Left colon (tissue), 2 donors: ENCODE results near the gene MLLT3. TPM values are rescaled to one million over a fixed set of nuclear protein-coding genes. Genes with fewer than 3 reads are reported as not detected.

Source experiments
- ATAC-seq: fragments of 200-7000 bp; cut with Tn5 transposase; one replicate; pipeline ENCODE4 v1.9.1; 2020; ENCODE audit warnings: mild to moderate bottlenecking, moderate library complexity
- DNase-seq, 2 donors: peaks; one replicate each; pipeline ENCODE4 v3.0.0-alpha.2; 2020
- intact Hi-C, 2 donors: fragments of 100-400 bp; cut with DNase I in 1 of 2; cut with micrococcal nuclease in 1 of 2; formaldehyde crosslinking; loops; one replicate each; pipeline versions ENCODE4 v1.11.2 to v1.14.0; 2022; cut with DNase I, micrococcal nuclease
- total RNA-seq, 2 donors: library from RNA; stranded (reverse); fragmentation: NEBNext Ultra II Directional; extraction: Animal tissue kit (Norgen Biotek cat#: 25700); gene quantifications; one replicate each; pipeline ENCODE4 v1.2.1, GENCODE V29; 2021
- donor health status: DM: no; HTN: no; CAD: no.
- donor health status: DM: yes; HTN: yes; CAD: no.

MLLT3 gene
- total RNA-seq, 2 donors from 2014 or later, result 44.1 to 62.7 TPM

DNA sequence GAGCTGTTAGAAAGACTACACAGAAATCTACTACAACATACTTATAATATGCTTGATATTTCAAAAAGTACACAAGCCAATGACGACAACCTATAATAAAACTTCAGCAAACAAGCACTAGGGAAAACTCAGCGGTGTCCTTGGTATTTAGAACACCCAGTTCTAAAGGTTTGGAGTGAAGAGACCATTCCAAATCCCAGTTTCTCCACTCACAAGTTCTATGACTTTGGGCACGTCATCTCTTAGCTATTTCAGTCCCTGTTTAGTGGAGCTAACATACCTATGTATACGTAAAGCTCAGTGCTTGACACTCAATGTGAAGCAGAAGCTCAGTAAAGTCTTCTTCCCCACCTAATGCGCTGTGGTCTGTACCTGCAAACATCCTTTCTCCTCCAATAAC, 52.8 kb downstream of the MLLT3 start:
- ATAC-seq (peak; percentile 78), DNase-seq (no peak)
- intact Hi-C loops, result no loop called here

- DNase-seq (no peak), ATAC-seq (no peak)
- intact Hi-C loops, result no loop called here
Measured at GRCh38 chr9:20568400-20568799, 53.9 kb downstream of the MLLT3 start.

DNA sequence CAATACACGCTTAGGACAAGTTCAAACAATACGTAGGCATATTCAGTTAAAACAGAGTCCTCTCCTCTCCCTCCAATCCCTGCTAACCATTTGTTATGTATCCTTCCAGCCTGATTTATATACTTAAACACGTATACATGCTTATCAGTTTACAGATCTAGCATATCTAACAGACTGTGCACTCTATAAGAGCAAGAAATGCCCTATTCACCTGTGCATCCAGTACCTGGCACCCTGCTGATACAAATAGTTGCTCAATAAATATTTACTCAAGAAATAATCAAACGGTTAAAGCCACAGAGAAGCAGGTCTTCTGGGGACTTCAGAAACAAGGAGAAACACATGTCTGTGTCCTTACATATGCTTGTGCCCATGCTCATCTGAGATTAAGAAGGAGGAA, 55.9 kb downstream of the MLLT3 start:
- intact Hi-C loops, result no loop called here
- DNase-seq, result no peak
- ATAC-seq, result no peak

DNA sequence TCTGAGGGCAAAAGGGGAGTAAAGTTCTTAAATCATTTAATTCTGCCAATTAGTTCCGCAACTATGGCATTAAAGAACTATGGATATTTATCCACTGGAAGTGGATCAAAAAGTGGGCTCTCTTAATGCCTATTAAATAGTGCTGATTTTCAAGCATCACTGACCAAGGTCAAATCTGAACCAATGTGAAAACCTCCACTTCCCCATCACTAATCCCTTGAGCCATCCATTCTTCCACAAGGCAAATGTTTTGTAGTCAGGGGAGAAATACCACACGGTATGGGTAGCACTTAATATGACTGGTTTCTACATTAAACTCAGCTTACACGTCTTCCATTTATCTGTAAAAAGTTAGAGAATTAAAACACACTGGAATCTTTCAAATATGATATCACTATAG, 57.6 kb downstream of the MLLT3 start:
- intact Hi-C loops, result no loop called here
- ATAC-seq, result no peak
- no peak for DNase-seq

DNA sequence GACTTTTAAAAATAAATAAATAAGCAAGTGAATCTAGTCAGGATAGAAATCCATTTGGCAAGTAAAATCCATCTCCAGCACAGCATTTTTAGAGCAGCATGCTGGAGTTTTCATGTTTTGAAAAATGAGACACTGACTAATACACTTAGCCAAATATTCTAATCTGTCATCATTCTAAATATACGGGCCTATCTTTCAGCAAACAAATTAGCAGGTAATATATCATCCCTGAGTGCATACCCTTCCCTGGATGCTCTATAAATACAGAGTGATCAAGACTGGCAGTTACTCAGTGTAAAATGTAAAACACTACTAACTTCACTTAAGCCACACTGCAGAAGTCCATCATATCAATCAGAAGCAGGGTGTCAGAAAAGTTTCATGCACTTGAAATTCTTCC, 58.4 kb downstream of the MLLT3 start:
- no peak for ATAC-seq

DNA sequence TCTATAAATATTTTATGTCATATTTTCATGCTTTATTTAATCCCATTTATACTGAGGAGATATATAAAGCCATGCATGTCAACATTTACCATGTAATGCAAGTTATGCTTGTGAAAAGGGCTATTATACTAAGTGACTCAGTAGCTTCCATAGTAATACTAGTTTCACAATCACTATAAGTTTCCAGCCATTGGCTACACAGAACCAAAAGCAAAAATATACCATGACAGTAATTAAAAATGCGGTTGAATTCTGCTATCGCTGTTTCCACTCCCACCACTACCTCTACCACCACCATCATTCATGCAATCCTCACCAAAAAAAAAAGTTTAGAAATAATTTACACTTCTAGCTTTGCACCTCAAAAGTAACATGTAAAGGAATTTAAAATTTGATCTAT, 60.2 kb downstream of the MLLT3 start:
- ATAC-seq (no peak), DNase-seq (no peak)
- intact Hi-C loops, result no loop called here

More for the DNA sequence above, 58.4 kb downstream of the MLLT3 start:
- intact Hi-C loops, result no loop called here
- DNase-seq, result no peak

DNA sequence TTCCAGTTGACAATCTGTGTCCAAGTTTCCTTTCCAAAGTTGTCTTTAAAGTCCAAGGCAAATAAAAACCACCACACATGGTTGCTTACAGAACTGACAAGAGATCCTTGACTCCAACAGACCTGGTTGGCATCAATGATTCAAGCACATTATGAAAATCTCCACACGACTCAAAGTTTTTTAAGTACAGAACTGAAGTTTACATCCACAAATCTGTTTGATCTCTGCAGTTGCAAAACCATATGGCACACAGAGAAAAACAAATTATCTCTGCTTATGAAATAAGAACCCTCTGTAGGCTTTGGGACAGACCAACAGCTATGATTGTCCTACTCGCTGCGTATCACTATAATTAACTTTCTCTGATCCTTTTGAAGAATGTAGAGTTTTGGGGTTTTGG, 60.8 kb downstream of the MLLT3 start:
- DNase-seq (no peak), ATAC-seq (no peak)
- intact Hi-C loops, result no loop called here

GRCh38 chr9:20559231-20559890, 62.9 kb downstream of the MLLT3 start:
- intact Hi-C loops, result no loop called here
- no peak for DNase-seq
- ATAC-seq, result peak; percentile 64

DNA sequence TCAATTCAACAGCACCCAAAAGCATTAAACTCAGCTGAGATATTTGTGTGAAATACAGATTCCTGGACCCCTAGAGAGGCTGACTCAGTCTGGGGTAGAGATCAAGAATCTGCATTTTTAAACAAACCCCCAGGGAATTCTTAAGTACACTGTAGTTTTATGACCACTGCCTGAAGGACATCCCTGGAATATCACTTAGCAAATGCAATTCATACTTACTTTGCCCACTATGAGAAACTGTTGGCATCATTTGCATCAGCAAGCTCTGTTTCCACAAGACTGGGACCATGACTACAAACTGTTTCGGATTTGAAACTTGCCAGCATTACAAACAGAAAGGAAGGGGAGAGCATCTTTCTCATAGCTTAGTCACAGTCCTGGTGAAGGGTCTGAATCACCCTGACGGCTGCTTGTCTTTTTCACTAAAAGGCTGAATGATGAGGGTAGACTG, 63.7 kb downstream of the MLLT3 start:
- no peak for DNase-seq
- intact Hi-C loops, result no loop called here
- peak; percentile 31 for ATAC-seq

GRCh38 chr9:20557890-20558565, 64.3 kb downstream of the MLLT3 start:
- ATAC-seq (peak; percentile 67), DNase-seq (peak; percentile 24 to 45)
- intact Hi-C loops, result no loop called here

DNA sequence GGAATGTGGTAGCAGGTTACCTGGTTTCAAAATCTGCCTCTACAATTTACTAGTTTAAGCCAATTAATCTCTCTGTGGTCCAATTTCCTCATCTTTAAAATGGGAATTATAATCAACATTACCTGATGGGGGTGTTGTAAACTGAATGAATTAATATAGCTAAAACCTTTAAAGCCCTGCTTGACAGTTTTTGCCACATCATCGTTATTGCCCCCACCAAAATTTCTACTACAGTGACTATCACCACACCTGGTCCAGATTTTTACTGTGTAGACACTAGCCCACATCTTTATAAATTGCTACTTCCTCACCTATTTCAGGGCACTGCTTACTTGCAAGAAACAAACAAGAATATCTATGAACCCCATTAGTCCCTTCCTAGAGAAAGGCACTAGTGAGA, 65.0 kb downstream of the MLLT3 start:
- DNase-seq (no peak), ATAC-seq (no peak)
- intact Hi-C loops, result no loop called here

DNA sequence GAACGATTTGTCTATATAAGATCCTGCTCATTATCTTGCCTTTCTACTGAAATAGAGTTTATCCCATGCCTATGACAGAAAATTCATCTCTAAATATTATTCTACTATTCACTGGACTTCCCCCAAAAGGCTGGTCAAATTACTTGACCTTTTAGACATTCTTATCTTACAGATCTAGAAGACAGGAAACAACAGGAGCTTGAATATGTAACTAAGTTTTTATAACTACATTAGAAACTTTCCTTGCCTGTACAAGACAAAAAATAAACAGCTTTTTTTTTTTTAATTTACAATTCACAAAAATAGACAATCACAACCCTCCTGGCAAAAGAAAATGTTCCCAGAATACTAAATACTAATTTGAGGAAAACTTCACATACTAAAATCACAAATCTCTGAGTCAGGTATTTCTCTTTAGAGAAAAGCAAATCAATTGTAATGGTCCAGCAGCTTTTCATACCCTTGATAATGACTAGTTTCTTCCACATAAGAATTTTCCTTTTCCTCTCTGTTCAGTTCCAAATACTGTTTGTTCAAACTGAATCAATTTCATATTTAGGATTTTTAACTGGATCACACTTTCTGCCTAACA, 68.6 kb downstream of the MLLT3 start:
- ATAC-seq (no peak), DNase-seq (no peak)
- intact Hi-C loops, result loop anchor here in 1 of 2 donors (5.0 kb wide), 1 partner anchor 69 kb away; the partner anchor contains the start of gene MLLT3

GRCh38 chr9:20552874-20553557, 69.3 kb downstream of the MLLT3 start:
- DNase-seq (no peak), ATAC-seq (no peak)
- intact Hi-C loops, result loop anchor here in 1 of 2 donors (5.0 kb wide), 1 partner anchor 69 kb away; the partner anchor contains the start of gene MLLT3

DNA sequence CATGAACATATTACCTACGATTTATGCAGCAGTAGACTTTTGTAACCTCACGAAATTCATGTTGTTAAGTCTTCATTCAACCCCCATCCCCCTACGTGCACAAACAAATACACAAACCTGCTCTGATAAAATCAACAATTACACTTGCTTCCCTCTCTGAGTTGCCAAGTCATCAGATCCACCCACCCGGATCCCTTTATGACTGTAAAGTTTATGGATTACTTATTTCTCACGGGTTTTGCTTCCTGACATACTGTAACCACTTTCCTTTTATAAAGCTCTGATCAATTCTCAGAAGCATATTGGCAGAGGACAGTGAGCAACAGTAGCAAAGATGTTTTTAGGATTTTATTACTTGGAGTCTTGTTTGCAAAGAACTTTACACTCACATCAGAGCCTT, 70.5 kb downstream of the MLLT3 start:
- peak; percentile 92 for ATAC-seq
- intact Hi-C loops, result loop anchor here in 1 of 2 donors (5.0 kb wide), 1 partner anchor 70 kb away; the partner anchor contains the start of gene MLLT3
- DNase-seq, result peak in 1 of 2 donors; percentile 53

GRCh38 chr9:20551236-20551635, 71.1 kb downstream of the MLLT3 start:
- DNase-seq (no peak), ATAC-seq (peak; percentile 71)
- intact Hi-C loops, result loop anchor here in 1 of 2 donors (5.0 kb wide), 1 partner anchor 71 kb away; the partner anchor contains the start of gene MLLT3

GRCh38 chr9:20550326-20550725, 72.0 kb downstream of the MLLT3 start:
- ATAC-seq (no peak), DNase-seq (no peak)
- intact Hi-C loops, result loop anchor here in 1 of 2 donors (5.0 kb wide), 1 partner anchor 72 kb away; the partner anchor contains the start of gene MLLT3

DNA sequence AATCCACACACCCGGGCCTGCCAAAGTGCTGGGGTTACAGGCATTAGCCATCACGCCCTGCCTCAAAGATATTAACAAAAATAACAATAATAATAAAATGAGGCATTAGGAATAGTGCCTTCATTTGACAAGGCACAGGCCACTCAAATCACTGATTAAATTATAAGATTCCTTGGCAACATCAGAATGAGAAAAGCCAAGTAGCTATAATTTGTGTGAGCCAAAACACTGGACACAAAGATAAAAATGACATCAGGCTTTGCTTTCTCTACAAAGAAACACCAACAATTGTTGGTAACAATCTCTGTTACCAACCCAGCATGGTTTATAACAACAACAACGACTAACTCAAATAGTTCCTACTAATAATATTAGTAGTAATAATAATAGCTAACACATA, 73.2 kb downstream of the MLLT3 start:
- no peak for DNase-seq
- ATAC-seq, result no peak
- intact Hi-C loops, result no loop called here

DNA sequence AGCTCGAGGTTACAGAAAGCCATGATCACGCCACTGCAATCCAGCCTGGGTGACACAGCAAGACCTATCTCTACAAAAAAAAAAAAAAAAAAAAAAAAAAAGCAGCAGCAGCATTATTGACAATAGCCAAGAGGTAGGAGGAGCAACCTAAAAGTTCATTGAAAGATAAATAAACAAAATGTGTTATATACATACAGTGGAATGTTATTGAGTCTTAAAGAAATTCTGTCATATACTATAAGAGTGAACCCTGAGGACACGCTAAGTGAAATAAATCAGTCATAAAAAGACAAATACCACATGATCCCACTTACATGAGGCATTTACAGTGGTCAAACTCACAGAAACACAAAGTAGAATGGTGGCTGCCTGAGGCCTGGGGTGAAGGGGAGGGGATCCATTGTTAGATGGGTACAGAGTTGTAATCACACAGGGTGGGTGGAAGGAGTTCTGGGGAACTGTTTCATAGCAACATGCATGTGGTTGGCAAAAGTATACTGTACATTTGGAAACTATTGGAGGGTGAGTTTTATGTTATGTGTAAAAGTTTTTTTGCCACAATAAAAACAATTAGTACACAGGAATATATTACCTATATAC, 77.2 kb downstream of the MLLT3 start:
- DNase-seq, result no peak
- no peak for ATAC-seq
- intact Hi-C loops, result no loop called here
